ENCODE data around the gene KNTC1. TPM values are rescaled to one million over a fixed set of nuclear protein-coding genes. Genes with fewer than 3 reads are reported as not detected.

The KNTC1 gene
- total RNA-seq, 4 donors from 2014 or later, result 7.4 to 61.5 (median 13.9) TPM

DNA sequence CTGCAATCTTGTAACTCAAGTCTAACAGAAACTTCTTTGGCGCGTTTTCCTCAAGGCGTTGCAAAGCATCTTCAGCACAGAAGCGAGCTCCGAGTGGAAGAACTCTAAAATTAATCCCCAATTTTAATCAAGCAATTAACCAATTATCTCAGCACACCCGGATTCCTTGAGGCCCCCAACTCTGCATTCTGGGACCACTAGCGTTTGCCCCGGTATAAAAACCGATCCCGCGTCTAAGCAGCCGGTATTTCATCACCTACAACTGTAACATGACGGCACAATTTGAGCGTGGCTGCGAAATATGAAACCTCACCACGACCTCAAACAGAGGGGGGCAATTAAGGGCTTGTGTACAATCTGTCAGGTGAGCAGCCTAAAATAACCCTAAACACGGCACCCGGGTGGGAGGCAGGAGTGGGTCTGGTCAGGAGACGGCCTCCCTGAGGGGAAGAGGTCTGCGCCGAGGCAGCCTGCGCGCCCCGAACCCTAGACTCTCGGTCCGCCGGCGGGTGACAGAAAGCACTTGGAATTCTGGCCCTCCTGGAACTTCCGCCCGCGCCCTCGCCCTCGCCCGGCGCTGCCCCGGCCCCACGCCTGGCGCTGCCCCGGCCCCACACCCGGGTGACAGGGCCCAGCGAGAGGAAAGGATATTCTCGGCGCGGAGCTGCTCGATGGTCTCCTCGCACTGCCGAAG, 26.9 kb upstream of the KNTC1 start:
- Histone ChIP-seq H3K4me3 (peak overlapping the region; percentile 49 to 80), H3K9me3 (no peaks in the 10 kb centered on the region), H3K4me1 (peaks cover 0 to 3% of the 10 kb centered on the region in 2 donors), H3K36me3 (no peaks in the 10 kb centered on the region), H3K27ac (peak overlapping the region; percentile 91 to 94), H3K27me3 (no peaks in the 10 kb centered on the region)
- TF ChIP-seq CTCF (IDR thresholded peaks at IDR 0.05) (no peak), POLR2A (IDR thresholded peaks at IDR 0.05) (no peak)
- intact Hi-C loops (cut with DNase I; ENCODE audit: low total_unique reads), result no loop called here
- DNase-seq, result peak; percentile 47 to 56

DNA sequence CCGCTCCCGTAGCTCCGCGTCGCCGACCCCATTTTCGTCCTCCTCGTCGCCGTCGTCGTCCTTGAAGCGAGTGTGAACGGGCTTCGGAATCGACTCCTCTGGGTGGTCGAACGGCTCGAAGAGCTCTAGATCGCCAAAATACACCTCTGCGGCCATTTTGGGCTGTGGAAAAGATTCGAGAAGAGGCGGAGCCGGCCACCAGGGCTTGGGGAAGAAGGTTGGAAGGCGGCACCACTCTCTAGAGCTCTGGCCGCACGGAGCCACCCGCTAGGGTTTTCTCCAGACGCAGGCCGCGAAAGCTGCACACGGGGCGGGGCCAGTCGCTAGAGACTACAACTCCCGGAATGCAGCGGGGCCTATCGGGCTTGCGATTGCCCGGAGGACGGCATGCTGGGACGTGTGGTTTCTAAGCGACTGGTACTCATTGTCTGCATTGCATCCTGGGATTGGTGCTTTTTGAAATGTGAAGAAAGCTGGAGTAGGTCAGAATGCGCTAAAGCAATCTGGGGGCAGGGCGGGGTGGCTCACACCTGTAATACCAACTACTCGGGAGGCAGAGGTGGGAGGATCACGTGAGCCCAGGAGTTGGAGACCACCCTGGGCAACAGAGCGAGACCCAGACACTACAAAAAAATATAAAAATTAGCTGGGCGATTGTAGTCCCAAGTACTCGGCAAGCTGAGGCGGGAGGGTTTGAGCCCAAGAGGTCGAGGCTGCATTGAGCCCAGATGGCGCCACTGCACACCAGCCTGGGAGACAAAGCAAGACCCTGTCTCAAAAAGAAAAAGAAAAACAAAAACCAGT, 26.2 kb upstream of the KNTC1 start, which contains the start of gene ZCCHC8:
Gene ZCCHC8, minus strand, starts transcription at position 248 of the 804 bp plus-strand sequence. Its CDS starts 92 bp downstream, at position 156.
- Histone ChIP-seq H3K9me3 (no peaks in the 10 kb centered on the region), H3K36me3 (no peaks in the 10 kb centered on the region), H3K4me1 (peaks cover 0 to 3% of the 10 kb centered on the region in 2 donors), H3K4me3 (peak within 1 kb of the TSS; percentile 49 to 80), H3K27me3 (no peaks in the 10 kb centered on the region), H3K27ac (peak within 1 kb of the TSS; percentile 91 to 94)
- intact Hi-C loops (cut with DNase I; ENCODE audit: low total_unique reads), result no loop called here
- TF ChIP-seq POLR2A (IDR thresholded peaks at IDR 0.05) (peak; percentile 95 to 97), CTCF (IDR thresholded peaks at IDR 0.05) (peak; percentile 7 to 53 (median 36))
- peak; percentile 96 to 97 for DNase-seq

GRCh38 chr12:122501489-122501989, 25.5 kb upstream of the KNTC1 start:
- no peak for DNase-seq
- H3K36me3 ChIP-seq, result no peaks in the 10 kb centered on the region
- peak overlapping the region in 1 of 2 donors; percentile 80 for H3K4me3 ChIP-seq
- H3K27ac ChIP-seq, result peak overlapping the region; percentile 91 to 94
- H3K27me3 ChIP-seq, result no peaks in the 10 kb centered on the region
- TF ChIP-seq CTCF (IDR thresholded peaks at IDR 0.05), result no peak
- TF ChIP-seq POLR2A (IDR thresholded peaks at IDR 0.05), result no peak
- intact Hi-C loops (cut with DNase I; ENCODE audit: low total_unique reads), result no loop called here
- H3K4me1 ChIP-seq, result peaks cover 0 to 3% of the 10 kb centered on the region in 2 donors
- no peaks in the 10 kb centered on the region for H3K9me3 ChIP-seq

GRCh38 chr12:122503147-122503751, 23.8 kb upstream of the KNTC1 start:
- no peak overlapping the region for H3K4me3 ChIP-seq
- H3K4me1 ChIP-seq, result peaks cover 0 to 3% of the 10 kb centered on the region in 2 donors
- no peaks in the 10 kb centered on the region for H3K36me3 ChIP-seq
- H3K27ac ChIP-seq, result no peak overlapping the region
- no peaks in the 10 kb centered on the region for H3K9me3 ChIP-seq
- TF ChIP-seq POLR2A (IDR thresholded peaks at IDR 0.05) (no peak), CTCF (IDR thresholded peaks at IDR 0.05) (no peak)
- no peak for DNase-seq
- intact Hi-C loops (cut with DNase I; ENCODE audit: low total_unique reads), result no loop called here
- H3K27me3 ChIP-seq, result no peaks in the 10 kb centered on the region

Measured in uterus (tissue), 4 donors.